OCI-LY1 (cell line): ENCODE data around the gene VDR.

Experiments used
- EZH2 ChIP-seq: fragments of 200-600 bp; sonication (generic), shearing (Covaris generic); IDR thresholded peaks from 2 replicates; pipeline ENCODE4 v1.8.0; 2017; ENCODE audit warnings: borderline replicate concordance, mixed run types, mild to moderate bottlenecking, antibody characterized with exemption, low read length, moderate library complexity, mixed read lengths
- TF ChIP-seq, protein P1 (sequence below): fragments of 200-600 bp; sonication (generic), shearing (Covaris generic); IDR thresholded peaks from 2 replicates; pipeline ENCODE4 v1.5.1; 2017; ENCODE audit warnings: mild to moderate bottlenecking, antibody characterized with exemption, low read length, moderate library complexity, mixed read lengths

- TF ChIP-seq, protein P1, sequence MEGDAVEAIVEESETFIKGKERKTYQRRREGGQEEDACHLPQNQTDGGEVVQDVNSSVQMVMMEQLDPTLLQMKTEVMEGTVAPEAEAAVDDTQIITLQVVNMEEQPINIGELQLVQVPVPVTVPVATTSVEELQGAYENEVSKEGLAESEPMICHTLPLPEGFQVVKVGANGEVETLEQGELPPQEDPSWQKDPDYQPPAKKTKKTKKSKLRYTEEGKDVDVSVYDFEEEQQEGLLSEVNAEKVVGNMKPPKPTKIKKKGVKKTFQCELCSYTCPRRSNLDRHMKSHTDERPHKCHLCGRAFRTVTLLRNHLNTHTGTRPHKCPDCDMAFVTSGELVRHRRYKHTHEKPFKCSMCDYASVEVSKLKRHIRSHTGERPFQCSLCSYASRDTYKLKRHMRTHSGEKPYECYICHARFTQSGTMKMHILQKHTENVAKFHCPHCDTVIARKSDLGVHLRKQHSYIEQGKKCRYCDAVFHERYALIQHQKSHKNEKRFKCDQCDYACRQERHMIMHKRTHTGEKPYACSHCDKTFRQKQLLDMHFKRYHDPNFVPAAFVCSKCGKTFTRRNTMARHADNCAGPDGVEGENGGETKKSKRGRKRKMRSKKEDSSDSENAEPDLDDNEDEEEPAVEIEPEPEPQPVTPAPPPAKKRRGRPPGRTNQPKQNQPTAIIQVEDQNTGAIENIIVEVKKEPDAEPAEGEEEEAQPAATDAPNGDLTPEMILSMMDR = no peak
- no peak for TF ChIP-seq EZH2
Observed at GRCh38 chr12:47931187-47931586, 26.4 kb upstream of the VDR start.
